Frontal cortex (tissue), 1 donor: Measurements from ENCODE around the gene ZNF735. TPM values are rescaled to one million over a fixed set of nuclear protein-coding genes. Genes with fewer than 3 reads are reported as not detected.

ENCODE experiments used
- total RNA-seq: library from RNA; depleted of rRNA; stranded (reverse); fragments of >200 nt; gene quantifications from one replicate; pipeline ENCODE4 v1.2.3, GENCODE V29; 2014

The ZNF735 gene
- total RNA-seq, 1 donor from 2014 or later, result not detected

Other genes starting within 250 kb of the ZNF735 start
- gene ZNF722, start 208.4 kb upstream of the ZNF735 start, total RNA-seq, result not detected
- gene ZNF727, start 161.8 kb upstream of the ZNF735 start, total RNA-seq, result 2.4 TPM
- not detected for gene ZNF679, start 21.3 kb downstream of the ZNF735 start, total RNA-seq
- 42.0 TPM for gene ZNF736, start 106.8 kb downstream of the ZNF735 start, total RNA-seq